T-helper 1 cell treated with Interleukin-12 subunit alpha and Interleukin-12 subunit beta and Interleukin-4 antibody, amounts not matched to agents 30 ng/mL and 1 ng/mL, for 36 hours (primary cell): ENCODE results near the gene KYAT1. TPM values are rescaled to one million over a fixed set of nuclear protein-coding genes. Genes with fewer than 3 reads are reported as not detected.

Experiments
- intact Hi-C: fragments of 100-400 bp; cut with micrococcal nuclease; formaldehyde crosslinking; loops from one replicate; pipeline ENCODE4 v1.15.1; 2024
- total RNA-seq: library from RNA; stranded (reverse); gene quantifications from 2 replicates; pipeline ENCODE4 v1.2.3, GENCODE V29; 2022

The KYAT1 gene
- 13.9 and 14.9 TPM in 2 replicates for total RNA-seq

DNA sequence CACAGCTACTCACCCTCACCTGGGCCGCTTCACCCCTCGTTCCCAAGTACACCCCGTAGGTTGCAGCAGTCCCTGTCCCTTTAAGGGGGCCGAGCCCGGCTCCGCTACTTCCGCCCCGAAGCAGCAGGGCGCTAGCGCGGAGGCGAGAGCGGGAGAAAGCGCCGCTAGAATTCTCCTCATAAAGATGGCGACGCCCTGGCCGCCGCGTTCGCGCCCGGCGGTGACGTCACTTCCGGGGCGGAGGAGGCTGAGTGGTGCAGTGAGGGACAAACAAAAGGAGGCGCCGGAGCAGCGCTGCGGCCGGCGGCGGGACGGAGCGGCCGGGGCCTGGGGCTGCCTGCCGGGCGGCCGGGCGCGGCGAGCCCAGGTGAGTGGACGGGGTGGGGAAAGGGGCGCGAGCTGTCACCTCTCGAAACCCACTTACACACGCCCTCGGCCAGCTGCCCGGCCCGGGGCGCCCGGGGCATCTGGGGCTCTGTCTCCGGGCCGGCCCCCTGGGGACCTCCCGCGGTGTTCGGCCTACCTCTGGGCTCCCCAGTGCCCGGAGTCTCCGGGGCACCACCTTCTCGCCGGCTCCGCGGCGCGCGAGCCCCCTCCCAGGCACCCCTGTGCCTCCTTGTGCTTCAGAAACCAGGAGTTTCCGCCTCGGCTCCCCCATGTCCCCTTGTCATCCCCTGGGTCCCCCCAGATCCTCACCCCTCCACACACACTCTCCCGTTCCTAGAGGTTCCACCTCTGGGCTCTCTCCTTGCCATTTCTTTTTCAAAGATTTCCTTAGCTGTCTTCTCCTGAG, at the start of gene KYAT1, which contains the start of gene LRRC8A:
TSS of gene KYAT1 (minus strand) at position 67 of the 793 bp plus-strand sequence. CDS start 36,545 bp downstream, outside the sequence.
TSS of gene LRRC8A (plus strand) at position 250 of the 793 bp plus-strand sequence. CDS start 25,032 bp downstream, outside the sequence.
- intact Hi-C loops, result loop anchor here (1.0 to 5.0 kb wide), 20 partner anchors 19 to 1095 kb away; partner anchors contain the start of genes CDK9, COQ4, CRAT and DOLK

DNA sequence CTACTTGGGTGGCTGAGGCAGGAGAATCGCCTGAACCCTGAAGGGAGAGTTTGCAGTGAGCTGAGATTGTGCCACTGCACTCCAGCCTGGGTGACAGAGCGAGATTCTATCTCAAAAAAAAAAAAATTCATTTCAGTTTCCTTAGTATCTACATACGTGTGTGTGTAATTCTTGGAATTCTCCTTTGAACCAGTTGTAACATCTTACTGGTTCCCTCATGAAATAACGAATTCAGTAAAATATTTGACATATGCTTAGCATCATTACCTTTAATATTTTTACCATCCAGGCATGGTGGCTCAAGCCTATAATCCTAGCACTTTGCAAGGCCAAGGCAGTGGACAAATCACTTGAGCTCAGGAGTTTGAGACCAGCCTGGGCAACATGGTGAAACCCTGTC, 47.8 kb upstream of the KYAT1 start:
- intact Hi-C loops, result no loop called here

DNA sequence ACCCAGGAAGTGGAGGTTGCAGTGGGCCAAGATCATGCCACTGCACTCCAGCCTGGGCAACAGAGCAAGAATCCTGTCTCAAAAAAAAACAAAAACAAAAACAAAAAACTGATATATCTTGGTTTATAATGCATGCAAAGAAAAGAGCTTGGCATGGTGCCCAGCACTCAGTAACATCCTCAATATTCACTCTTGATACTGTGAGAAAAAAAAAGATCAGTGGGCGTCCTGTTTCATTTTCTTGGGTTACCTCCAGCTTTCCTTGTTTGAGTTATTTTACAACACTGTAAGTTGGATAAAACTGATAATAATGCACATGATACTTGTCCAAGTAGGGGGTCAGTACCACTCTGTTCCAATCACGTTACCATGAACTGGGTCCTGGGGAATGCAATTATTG, 46.9 kb upstream of the KYAT1 start:
- intact Hi-C loops, result loop anchor here (1.0 kb wide), 5 partner anchors 19 to 280 kb away; partner anchors contain the start of genes DOLK, KYAT1 and NUP188

DNA sequence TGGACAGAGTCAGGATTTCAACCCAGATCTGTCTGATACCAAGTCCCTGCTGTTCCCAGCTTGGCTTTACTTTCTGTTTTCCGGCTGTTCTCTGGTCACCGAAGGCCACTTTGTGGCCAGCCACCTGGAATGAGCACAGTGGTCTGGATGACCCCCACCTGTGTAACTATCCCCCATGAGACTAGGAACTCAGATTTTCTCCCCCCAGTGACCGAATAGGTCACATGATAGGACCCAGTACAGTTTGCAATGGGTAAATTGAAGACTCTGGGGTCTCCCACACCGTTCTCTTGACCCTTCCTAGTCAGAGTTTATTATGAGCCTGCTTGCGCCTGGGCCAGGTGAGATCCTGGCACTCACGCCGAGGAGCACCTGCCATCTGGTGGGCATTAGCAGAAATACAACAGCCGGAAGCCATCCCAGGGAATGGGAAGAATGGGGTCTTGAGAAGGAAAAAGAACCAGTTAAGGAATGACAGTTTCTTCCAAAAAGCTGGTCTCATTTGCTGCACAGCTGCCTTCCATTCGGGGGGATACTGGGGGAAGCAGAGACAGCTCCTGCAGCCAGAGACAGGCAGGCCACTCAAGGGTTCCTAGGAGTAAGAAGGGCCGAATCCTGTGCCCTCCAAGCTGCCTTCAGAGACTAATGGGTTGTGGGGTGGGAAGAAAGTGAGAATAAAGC, 46.1 kb upstream of the KYAT1 start:
- intact Hi-C loops, result loop anchor here (1.0 kb wide), 6 partner anchors 19 to 280 kb away; partner anchors contain the start of genes DOLK, KYAT1 and NUP188

DNA sequence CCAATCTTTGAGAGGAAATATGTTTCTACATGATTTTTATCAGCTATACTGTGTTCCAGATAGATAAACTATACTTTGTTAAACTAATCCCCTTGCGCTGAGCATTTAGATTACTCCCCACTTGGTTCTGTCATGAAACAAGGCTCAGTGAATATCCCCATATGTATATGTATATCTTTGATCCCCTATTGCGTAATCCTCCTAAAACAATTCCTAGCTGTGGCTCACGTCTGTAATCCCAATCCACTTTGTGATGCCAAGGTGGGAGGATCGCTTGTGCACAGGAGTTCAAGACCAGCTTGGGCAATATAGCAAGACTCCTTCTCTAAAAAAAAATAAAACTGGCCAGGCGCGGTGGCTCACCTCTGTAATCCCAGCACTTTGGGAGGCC, 41.7 kb upstream of the KYAT1 start:
- intact Hi-C loops, result no loop called here

DNA sequence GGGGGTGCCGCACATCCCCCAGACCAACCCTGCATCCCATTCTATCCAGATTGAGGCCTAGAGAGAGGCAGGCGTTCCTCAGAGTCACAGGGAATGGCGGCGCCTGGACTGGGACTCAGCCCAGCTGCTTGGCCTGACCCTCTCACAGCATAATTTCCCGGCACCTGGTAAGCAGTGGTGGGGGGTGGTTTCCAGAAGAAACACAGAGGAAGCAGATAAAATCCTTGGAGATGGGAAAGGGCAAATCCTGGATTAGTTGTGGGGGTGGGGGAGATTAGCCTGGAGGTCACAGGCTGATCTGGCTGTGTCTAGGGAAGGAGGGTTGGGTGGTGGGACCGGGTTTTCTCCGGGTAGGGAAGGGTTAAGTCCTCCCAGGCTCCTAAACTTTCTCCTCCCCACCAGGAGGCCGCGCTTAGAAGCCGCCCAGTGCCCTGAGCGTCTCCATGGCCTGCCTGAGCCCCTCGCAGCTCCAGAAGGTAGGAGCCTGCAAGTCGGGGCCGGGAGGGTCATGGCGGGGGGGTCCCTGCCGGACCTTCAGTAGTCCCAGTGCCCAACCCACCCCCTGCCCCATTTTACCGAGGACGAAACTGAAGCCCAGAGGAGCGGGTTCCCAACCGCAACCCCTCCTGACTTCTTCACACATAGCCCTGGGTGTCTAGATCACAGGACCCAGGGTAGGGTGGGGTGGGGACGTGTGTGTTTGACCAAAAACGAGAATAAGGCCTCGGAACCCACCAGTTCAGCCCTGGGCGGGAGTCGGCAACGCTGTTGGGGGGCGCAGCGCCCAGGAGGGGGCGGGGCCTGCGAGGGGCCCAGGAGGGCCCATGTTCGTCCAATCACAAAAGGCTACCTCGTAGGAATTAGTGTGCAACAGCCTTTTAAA, 40.4 kb upstream of the KYAT1 start:
- intact Hi-C loops, result no loop called here

DNA sequence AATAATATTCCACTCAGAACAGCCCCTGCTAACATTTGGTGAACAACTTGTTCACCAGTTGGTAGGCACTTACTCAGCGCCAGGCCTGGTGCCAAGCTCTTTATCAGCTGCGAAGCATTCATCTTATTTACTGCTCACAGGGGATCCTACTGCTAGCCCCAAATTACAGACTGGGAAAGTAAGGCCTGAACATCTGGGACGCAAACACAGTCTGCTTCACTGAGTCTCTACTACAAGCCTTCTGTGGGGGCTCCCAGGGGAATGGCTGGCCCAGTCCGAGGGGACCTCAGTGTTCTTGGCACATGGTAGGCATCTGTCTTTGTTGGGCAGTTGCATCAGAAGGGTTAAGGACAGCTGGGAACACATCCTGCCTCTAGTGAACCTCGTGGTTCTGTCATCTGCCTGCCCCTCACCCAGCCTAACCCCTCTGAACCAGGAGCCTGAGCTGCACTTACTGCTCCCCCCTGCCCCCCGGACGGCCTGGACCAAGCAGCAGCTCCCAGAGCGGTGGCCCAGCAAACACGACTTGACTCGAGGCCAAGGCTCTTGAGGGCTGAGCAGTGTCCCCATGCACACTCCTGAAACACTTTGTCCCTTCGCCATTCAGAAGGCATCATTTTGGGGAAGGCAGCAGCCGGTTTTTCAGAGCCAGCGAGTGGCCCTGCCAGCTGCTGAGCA, 38.8 kb upstream of the KYAT1 start, which contains the start of gene PHYHD1:
TSS of gene PHYHD1 (plus strand) at position 602 of the 678 bp plus-strand sequence. CDS start 1,342 bp downstream, outside the sequence.
- intact Hi-C loops, result no loop called here

DNA sequence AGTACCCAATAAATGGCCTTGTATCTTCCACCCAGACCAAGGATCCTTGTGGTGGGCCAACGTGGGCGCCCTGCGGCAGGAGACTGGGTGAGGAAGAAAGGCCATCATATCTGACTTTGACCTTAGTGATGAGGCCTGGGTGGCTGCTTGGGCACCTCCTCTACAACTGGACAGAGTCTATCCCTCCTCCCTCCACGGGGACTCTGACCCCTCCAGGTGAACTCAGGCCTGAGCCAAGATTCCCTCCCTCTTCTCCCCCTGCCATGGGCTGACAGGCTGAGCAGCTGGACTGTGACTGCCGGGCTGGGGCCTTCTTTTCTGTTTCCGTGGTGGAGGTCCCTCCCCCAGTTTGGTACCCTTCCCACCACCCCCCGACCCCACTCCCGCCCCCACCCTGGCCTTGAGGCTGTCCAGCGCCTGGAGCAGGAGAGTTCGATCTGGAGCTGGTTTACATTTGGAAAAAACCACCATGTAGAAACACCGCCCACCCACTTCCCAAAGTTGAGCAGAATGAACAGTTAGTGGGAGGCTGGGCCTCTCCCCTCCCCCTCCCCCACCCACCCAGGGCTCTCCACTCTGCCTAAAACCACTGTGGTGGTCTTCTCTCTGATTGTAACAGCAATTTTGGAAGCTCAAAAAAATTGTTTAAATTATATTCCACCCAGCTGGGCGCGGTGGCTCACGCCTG, 37.8 kb upstream of the KYAT1 start:
- intact Hi-C loops, result no loop called here

DNA sequence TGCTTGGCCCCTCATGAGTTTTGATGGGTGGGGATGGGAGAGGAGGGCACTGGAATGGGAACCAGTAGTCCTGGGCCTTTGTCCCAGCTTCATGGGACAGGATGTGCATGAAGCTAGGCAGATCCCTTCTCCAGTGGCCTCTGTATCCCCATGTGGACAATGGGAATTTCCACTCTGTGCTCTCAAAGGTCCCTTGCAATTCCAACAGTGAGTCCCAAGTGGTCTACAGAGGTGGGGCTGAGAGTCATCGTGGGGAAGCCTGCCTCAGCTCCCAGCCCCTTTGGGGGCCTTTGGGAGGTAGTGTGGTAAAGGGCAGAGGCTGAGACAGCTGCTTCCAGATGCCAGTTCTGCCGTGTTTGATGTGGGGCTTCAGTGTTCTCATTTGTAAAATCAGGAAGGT, 37.2 kb upstream of the KYAT1 start:
- intact Hi-C loops, result no loop called here

DNA sequence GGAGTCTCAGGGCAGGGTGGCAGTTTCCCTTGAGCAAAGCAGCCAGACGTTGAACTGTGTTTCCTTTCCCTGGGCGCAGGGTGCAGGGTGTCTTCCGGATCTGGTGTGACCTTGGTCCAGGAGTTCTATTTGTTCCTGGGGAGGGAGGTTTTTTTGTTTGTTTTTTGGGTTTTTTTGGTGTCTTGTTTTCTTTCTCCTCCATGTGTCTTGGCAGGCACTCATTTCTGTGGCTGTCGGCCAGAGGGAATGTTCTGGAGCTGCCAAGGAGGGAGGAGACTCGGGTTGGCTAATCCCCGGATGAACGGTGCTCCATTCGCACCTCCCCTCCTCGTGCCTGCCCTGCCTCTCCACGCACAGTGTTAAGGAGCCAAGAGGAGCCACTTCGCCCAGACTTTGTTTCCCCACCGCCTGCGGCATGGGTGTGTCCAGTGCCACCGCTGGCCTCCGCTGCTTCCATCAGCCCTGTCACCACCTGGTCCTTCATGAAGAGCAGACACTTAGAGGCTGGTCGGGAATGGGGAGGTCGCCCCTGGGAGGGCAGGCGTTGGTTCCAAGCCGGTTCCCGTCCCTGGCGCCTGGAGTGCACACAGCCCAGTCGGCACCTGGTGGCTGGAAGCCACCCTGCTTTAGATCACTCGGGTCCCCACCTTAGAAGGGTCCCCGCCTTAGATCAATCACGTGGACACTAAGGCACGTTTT, 35.5 kb upstream of the KYAT1 start:
- intact Hi-C loops, result no loop called here

DNA sequence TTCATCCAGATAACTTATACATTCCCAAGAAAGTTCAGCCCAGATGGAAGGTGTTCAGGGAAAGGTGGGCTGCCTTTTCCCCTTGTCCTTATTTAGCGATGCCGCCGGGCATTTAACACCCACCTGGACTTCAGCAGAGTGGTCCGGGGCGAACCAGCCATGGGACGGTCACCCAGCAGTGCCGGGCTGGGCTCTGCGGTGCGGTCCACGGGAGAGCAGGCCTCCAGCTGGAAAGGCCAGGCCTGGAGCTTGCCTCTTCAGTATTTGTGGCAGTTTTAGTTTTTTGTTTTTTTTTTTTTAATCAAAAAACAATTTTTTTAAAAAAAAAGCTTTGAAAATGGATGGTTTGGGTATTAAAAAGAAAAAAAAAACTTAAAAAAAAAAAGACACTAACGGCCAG, 35.0 kb upstream of the KYAT1 start:
- intact Hi-C loops, result no loop called here

DNA sequence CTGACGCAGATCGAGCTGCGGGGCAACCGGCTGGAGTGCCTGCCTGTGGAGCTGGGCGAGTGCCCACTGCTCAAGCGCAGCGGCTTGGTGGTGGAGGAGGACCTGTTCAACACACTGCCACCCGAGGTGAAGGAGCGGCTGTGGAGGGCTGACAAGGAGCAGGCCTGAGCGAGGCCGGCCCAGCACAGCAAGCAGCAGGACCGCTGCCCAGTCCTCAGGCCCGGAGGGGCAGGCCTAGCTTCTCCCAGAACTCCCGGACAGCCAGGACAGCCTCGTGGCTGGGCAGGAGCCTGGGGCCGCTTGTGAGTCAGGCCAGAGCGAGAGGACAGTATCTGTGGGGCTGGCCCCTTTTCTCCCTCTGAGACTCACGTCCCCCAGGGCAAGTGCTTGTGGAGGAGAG, 34.5 kb upstream of the KYAT1 start:
- intact Hi-C loops, result no loop called here

DNA sequence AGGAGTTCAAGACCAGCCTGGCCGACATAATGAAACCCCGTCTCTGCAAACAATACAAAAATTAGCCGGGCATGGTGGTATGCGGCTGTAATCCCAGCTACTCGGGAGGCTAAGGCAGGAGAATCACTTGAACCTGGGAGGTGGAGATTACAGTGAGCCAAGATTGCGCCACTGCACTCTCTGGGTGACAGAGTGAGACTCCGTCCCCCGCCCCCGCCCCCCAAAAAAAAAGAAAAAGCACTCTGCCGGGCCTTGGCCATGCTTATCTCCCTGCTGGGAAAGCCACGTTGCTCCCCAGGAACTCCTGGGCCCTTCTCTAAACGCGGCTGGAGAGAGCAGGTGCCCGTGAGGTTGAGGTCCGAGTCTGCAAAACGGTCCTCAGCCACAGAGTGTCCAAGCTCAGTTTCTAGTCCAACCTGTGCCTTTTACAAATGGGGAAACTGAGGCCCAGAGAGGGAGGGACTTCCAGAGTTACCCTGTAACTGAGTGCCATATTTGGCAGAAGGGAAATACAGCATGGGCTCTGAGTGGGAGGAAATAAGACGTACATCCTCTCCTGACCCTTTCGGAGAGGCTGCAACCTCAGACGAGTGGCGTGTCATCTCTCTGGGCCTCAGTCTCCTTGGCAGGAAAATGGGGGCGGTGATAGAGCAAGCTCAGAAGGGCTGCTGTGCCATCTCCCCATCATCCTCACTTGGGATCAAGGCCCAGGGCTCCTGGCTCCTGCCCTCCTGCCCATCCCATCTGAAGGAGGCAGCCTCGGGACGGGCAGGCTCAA, 32.4 kb upstream of the KYAT1 start:
- intact Hi-C loops, result no loop called here

DNA sequence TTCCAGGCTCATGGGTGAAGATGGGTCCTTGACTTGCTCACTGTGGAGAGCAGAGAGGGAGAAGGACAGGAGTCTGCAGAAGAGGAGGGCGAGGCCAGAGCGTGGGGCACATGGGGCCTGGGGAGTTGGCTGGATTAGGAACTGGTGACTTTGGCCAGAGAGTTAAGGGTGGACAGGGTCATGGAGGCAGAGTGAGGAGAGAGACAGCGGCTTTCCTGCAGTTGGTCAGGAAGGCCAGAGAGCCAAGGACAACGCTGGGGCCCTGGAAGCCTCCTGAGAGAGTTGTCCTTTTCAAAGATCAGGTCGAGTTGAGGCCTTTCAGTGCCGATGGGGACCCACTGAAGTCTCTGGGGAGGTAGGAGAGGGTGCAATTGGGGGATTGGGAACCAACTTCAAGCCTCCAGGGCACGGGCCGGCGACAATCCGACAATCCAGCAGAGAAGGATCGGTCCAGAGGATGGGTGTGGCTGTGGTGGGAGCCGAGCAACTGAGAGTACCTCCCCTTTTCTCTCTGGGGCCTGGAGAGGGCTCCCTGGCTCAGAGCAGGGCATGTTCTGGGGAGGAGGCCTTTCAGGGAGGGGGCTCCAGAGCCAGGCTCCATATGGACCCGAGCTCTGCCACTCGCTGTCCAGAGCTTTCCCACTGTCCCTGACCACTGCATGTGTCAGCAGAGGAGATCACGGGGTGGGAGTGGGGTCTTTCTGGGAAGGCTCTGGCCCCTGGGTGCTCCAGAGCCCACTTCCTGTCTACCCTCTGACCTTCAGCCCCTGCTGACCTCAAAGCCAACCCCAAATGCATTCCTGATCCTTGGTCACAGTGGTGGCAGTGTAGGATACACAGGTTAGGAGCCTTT, 31.5 kb upstream of the KYAT1 start:
- intact Hi-C loops, result no loop called here

DNA sequence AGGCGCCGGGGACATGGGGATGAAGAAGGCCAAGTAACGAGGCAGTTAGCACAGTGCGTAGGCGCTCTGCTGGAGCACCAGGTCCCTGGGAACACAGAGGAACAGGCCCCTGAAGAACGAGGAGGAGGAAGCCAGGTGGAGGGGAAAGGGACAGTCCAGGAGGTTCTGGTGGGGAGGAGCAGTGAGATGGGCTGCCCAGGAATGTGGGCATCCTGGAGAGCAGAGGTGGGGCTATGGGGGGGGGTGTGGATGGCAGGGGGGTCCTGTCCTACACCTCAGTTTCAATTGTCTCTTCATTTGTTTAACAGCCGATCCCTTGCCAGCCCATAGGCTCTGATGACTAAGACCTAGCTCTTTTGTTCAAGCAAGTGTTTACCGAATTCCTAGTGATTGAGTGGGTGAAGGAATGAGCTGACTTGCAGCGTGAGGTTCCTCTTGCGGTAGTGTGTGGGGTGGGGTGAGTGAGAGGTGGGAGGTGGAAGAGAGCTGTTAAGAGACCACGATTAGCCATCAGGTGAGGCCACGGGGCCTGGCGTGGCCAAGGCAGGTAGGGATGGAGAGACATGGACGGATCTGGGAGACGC, 30.6 kb upstream of the KYAT1 start:
- intact Hi-C loops, result no loop called here

DNA sequence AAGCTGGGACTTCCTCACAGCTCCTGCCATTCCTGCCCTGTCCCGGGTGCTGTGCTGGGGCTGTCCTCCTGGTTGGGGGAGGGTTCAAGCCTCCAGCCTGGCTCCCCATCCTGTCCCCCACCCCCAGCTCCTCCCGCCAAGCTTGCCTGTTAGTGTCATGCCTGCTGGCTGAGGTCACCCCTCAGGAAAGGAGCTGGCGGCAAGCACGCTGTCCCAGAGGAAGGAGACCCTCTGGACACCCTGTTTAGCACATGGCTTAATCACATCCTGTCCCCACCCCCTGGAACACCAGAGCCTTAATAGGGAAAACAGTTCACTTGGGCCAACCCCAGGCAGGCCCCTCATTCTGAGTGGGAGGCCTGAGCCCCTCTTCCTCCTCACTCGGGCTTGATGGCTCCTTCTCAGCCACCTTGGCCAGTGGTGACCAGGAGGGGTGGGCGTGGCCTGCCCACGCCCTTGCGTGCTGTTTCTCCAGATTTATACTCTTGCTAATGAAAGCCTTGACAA, 29.8 kb upstream of the KYAT1 start:
- intact Hi-C loops, result no loop called here

DNA sequence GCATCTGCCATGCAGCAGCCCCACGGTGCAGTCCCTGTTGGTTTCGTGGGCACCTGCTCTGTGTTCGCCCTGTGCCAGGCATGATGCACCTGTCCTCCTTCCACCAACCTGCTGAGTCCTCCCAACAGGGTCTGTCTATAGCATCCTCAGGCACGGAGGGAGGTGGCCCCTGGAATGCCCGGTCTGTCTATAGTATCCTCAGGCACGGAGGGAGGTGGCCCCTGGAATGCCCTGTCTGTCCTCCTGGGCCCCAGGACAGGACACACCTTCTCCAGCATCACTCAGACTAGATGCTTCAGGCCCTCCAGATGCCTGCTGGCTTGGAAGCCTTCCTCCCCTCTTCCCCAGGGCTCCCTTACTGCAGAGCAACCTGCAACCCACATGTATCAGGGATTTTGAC, 29.2 kb upstream of the KYAT1 start:
- intact Hi-C loops, result no loop called here
